Measurements from ENCODE around the gene PDZD4.

PDZD4 gene

DNA sequence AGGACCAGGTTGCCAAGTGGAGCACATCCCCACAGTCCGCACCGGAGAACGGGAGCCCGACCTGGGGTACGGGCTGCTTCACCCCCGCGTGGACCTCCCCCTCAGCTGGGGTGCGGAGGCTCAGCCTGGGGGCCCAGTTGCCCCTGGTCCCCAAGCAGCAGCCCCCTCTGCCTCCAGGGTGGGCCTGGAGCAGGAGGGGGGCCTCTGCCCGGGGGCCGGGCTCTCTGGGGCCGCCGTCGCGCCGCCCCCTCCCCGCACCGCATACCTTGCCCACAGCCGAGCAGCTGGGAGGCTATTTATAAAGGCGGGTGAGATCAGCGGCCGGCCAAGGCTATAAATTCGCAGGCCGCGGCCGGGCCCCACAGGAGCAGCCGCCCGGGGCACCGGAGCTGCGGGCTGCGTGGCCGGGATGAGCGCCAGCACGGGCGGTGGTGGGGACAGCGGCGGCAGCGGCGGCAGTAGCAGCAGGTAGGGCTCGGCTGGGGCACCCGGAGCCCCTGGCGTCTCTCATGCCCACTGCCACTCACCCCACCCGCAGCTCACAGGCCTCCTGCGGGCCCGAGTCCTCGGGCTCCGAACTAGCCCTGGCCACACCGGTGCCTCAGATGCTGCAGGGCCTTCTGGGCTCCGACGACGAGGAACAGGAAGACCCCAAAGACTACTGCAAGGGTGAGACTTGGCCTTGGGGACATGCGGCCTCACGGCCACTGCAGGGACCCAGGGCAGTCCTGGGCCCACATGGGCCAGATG lies 49.5 kb downstream of the PDZD4 start, which contains the start of gene SRPK3:
SRPK3 (plus strand) TSS at position 364 of the 750 bp plus-strand sequence; CDS start at position 410, 46 bp downstream.
- Histone ChIP-seq H3K27me3 (peaks cover 36% of the 10 kb centered on the region), H3K27ac (no peak within 1 kb of the TSS), H3K4me3 (ENCODE audit: low read depth in 1 of 2, low read length in 1 of 2) (no peak within 1 kb of the TSS), H3K9me3 (no peaks in the 10 kb centered on the region), H3K4me1 (ENCODE audit: control insufficient read depth in 1 of 2, insufficient read depth in 1 of 2, low read depth in 1 of 2, low read length in 1 of 2) (no peaks in the 10 kb centered on the region), H3K36me3 (peaks cover 27% of the 10 kb centered on the region)
- TF ChIP-seq, protein P1, sequence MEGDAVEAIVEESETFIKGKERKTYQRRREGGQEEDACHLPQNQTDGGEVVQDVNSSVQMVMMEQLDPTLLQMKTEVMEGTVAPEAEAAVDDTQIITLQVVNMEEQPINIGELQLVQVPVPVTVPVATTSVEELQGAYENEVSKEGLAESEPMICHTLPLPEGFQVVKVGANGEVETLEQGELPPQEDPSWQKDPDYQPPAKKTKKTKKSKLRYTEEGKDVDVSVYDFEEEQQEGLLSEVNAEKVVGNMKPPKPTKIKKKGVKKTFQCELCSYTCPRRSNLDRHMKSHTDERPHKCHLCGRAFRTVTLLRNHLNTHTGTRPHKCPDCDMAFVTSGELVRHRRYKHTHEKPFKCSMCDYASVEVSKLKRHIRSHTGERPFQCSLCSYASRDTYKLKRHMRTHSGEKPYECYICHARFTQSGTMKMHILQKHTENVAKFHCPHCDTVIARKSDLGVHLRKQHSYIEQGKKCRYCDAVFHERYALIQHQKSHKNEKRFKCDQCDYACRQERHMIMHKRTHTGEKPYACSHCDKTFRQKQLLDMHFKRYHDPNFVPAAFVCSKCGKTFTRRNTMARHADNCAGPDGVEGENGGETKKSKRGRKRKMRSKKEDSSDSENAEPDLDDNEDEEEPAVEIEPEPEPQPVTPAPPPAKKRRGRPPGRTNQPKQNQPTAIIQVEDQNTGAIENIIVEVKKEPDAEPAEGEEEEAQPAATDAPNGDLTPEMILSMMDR (IDR thresholded peaks at IDR 0.05) = no peak

DNA sequence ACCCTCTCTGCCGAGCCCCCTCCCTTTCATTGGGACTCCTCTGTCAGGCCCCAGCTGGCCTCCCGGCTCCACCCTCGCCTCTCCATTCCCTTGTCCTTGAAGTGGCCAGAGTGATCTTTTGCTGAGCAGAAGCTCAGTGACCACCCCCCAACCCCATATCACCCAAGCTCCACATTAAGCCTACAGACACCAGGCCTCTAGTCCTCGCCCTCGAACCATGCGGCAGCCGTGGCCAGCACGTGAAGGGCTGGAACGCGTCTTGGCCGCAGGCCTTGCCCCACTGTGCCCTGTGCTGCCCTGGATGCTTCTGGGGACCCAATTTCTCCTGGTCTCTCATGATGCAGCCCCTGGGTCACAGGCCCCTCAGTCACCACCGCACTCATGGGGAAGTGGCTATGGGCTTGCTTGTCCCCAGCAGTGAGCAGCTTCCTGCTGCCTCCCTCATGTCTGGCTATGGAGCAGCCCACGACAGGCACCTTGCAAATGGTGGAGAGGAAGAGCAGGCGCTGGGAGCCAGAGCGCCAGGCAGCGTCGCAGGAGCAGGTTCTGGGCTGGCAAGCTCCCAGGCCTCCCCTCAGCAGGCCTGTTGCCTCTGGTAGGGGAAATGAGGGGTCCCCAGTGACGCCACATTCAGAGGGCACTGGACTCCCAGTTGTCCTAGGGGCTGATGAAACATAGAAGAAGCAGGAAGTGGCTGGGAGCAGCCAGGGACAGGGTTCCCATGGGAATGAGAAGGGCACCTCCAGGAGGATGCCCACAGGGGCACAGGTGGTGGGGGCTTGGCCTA lies 50.3 kb downstream of the PDZD4 start:
- Histone ChIP-seq H3K27me3 (peaks cover 36% of the 10 kb centered on the region), H3K4me3 (ENCODE audit: low read depth in 1 of 2, low read length in 1 of 2) (no peak overlapping the region), H3K27ac (no peak overlapping the region), H3K36me3 (peaks cover 19% of the 10 kb centered on the region), H3K9me3 (no peaks in the 10 kb centered on the region), H3K4me1 (ENCODE audit: control insufficient read depth in 1 of 2, insufficient read depth in 1 of 2, low read depth in 1 of 2, low read length in 1 of 2) (no peaks in the 10 kb centered on the region)
- TF ChIP-seq, protein P1 (IDR thresholded peaks at IDR 0.05) = no peak

DNA sequence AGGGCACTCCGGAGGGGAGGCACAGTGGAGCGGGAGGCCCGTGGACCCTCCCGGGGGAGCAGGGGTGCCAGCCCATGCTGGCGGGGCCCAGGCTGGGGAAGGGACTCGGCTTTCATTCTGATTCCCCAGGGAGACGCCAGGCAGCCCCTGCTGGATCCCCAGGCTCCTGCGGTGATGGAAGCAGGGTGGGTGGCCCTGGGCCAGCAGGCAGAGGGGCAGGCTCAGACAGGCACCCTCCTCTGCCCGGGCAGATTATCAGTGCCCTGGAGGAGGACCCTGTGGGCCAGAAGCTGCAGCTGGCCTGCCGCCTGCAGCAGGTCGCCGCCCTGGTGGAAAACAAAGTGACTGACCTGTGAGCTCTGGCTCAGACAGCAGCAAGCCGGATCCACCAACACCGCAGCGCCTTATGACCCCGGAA lies 51.7 kb downstream of the PDZD4 start:
- TF ChIP-seq, protein P1 (IDR thresholded peaks at IDR 0.05) = no peak
- peaks cover 36% of the 10 kb centered on the region for H3K27me3 ChIP-seq
- H3K4me3 ChIP-seq (ENCODE audit: low read depth in 1 of 2, low read length in 1 of 2) = no peak overlapping the region
- H3K4me1 ChIP-seq (ENCODE audit: control insufficient read depth in 1 of 2, insufficient read depth in 1 of 2, low read depth in 1 of 2, low read length in 1 of 2) = no peaks in the 10 kb centered on the region
- no peaks in the 10 kb centered on the region for H3K9me3 ChIP-seq
- H3K27ac ChIP-seq = no peak overlapping the region
- peaks cover 6% of the 10 kb centered on the region for H3K36me3 ChIP-seq

DNA sequence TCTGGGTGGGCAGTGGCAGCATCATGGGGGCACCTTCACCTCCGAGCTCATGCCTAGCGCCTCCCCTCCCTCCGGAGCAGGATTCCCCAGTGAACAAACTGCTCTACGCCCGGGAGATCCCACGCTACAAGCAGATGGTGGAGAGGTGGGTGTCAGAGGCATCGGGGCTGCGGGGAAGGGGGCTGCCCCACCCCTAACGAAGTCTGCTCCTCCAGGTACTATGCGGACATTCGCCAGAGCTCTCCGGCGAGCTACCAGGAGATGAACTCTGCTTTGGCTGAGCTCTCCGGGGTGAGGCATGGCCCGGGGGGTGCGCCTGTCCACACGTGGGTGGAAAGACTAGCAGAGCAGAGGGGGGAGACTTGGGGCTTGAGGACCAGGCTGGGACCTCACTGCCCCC lies 52.2 kb downstream of the PDZD4 start:
- Histone ChIP-seq H3K4me1 (ENCODE audit: control insufficient read depth in 1 of 2, insufficient read depth in 1 of 2, low read depth in 1 of 2, low read length in 1 of 2) (no peaks in the 10 kb centered on the region), H3K36me3 (peaks cover 6% of the 10 kb centered on the region), H3K9me3 (no peaks in the 10 kb centered on the region), H3K4me3 (ENCODE audit: low read depth in 1 of 2, low read length in 1 of 2) (no peak overlapping the region), H3K27ac (no peak overlapping the region), H3K27me3 (peaks cover 36% of the 10 kb centered on the region)
- TF ChIP-seq, protein P1 (IDR thresholded peaks at IDR 0.05) = no peak

DNA sequence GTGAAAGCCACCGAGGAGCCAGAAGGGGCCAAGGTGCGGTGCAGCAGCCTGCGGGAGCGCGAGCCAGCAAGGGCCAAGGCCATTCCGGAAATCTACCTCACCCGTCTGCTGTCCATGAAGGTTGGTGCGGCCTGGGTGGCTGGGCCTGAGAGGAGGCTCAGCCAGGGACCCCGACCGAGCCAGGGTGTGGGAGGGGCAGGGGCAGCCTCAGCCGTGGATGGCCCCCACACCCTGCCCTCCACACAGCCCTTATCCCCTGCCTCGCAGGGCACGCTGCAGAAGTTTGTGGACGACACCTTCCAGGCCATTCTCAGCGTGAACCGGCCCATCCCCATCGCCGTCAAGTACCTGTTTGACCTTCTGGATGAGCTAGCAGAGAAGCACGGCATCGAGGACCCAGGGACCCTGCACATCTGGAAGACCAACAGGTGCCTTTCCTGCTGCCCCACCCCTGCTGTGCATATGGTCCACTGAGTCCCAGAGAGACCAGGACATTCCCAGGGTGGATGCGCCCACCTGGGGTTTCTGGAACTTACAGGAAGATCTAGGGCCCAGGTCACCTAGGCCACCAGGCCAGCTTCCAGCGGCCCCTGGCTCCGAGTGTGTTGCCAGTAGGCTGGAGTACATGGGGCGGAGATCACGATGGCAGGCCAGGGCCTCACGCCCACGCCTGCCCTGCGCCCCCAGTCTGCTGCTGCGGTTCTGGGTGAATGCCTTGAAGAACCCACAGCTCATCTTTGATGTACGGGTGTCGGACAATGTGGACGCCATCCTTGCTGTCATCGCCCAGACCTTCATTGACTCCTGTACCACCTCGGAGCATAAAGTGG lies 52.9 kb downstream of the PDZD4 start:
- Histone ChIP-seq H3K4me3 (ENCODE audit: low read depth in 1 of 2, low read length in 1 of 2) (no peak overlapping the region), H3K27me3 (peaks cover 36% of the 10 kb centered on the region), H3K36me3 (peaks cover 1% of the 10 kb centered on the region), H3K9me3 (no peaks in the 10 kb centered on the region), H3K4me1 (ENCODE audit: control insufficient read depth in 1 of 2, insufficient read depth in 1 of 2, low read depth in 1 of 2, low read length in 1 of 2) (no peaks in the 10 kb centered on the region), H3K27ac (no peak overlapping the region)
- TF ChIP-seq, protein P1 (IDR thresholded peaks at IDR 0.05) = no peak

Measured in neutrophil (primary cell).